H9 (cell line): ENCODE results near the gene INSC. TPM values are rescaled to one million over a fixed set of nuclear protein-coding genes. Genes with fewer than 3 reads are reported as not detected.

ENCODE experiments used
- DNase-seq: peaks from one replicate; pipeline ENCODE4 v3.0.0-alpha.2; 2017
- H2AFZ ChIP-seq: one replicate; pipeline ENCODE4 v1.6.1; 2013; ENCODE audit warnings: mild to moderate bottlenecking, low read length, control low read depth, moderate library complexity
- H2AK5ac ChIP-seq: 2 replicates; pipeline ENCODE4 v1.6.1; 2013; ENCODE audit warnings: low read length, control low read depth, mixed read lengths; ENCODE audit not compliant: insufficient read length
- H2BK120ac ChIP-seq: one replicate; pipeline ENCODE4 v1.6.1; 2013; ENCODE audit warnings: low read depth, mild to moderate bottlenecking, low read length, control low read depth, inconsistent platforms; ENCODE audit not compliant: poor library complexity, severe bottlenecking
- H2BK12ac ChIP-seq: 2 replicates; pipeline ENCODE4 v1.6.1; 2013; ENCODE audit warnings: low read length, control low read depth, mixed read lengths, low read depth; ENCODE audit not compliant: insufficient read length
- H2BK15ac ChIP-seq: 2 replicates; pipeline ENCODE4 v1.6.1; 2013; ENCODE audit warnings: low read depth, low read length, control low read depth
- H2BK20ac ChIP-seq: one replicate; pipeline ENCODE4 v1.6.1; 2013; ENCODE audit warnings: low read depth, mild to moderate bottlenecking, low read length, control low read depth, inconsistent platforms; ENCODE audit not compliant: poor library complexity, severe bottlenecking
- H2BK5ac ChIP-seq: 2 replicates; pipeline ENCODE4 v1.6.1; 2013; ENCODE audit warnings: low read length, control low read depth, mixed read lengths; ENCODE audit not compliant: insufficient read length
- H3K14ac ChIP-seq: 2 replicates; pipeline ENCODE4 v1.6.1; 2013; ENCODE audit warnings: low read length, control low read depth; ENCODE audit not compliant: insufficient read depth
- H3K18ac ChIP-seq: 2 replicates; pipeline ENCODE4 v1.6.1; 2013; ENCODE audit warnings: low read depth, mild to moderate bottlenecking, mixed read lengths, low read length, control low read depth; ENCODE audit not compliant: insufficient read length
- H3K23ac ChIP-seq: 2 replicates; pipeline ENCODE4 v1.6.1; 2013; ENCODE audit warnings: low read length, control low read depth, mixed read lengths, low read depth; ENCODE audit not compliant: insufficient read length
- H3K23me2 ChIP-seq: 2 replicates; pipeline ENCODE4 v1.6.1; 2013; ENCODE audit warnings: low read depth, mild to moderate bottlenecking, mixed read lengths, low read length, control low read depth; ENCODE audit not compliant: insufficient read length, poor library complexity, severe bottlenecking
- H3K27ac ChIP-seq: 2 replicates; pipeline ENCODE4 v1.5.1; 2013; ENCODE audit warnings: low read length, control low read depth, mixed read lengths, low read depth; ENCODE audit not compliant: insufficient read length
- H3K27me3 ChIP-seq: 2 replicates; pipeline ENCODE4 v1.6.1; 2013; ENCODE audit warnings: low read length, control low read depth, inconsistent platforms; ENCODE audit not compliant: insufficient read depth
- H3K4ac ChIP-seq: 2 replicates; pipeline ENCODE4 v1.6.1; 2013; ENCODE audit warnings: low read depth, mild to moderate bottlenecking, control low read depth, inconsistent platforms, low read length, moderate library complexity
- H3K4me1 ChIP-seq: 2 replicates; pipeline ENCODE4 v1.6.1; 2013; ENCODE audit warnings: low read length, control low read depth, inconsistent platforms; ENCODE audit not compliant: insufficient read depth
- H3K4me2 ChIP-seq: 2 replicates; pipeline ENCODE4 v1.6.1; 2013; ENCODE audit warnings: low read length, control low read depth, mixed read lengths; ENCODE audit not compliant: insufficient read length, insufficient read depth
- H3K56ac ChIP-seq: 2 replicates; pipeline ENCODE4 v1.6.1; 2013; ENCODE audit warnings: low read depth, mild to moderate bottlenecking, mixed read lengths, low read length, control low read depth; ENCODE audit not compliant: insufficient read length
- H3K79me1 ChIP-seq: 2 replicates; pipeline ENCODE4 v1.6.1; 2013; ENCODE audit warnings: low read depth, mild to moderate bottlenecking, moderate library complexity, low read length, control low read depth, inconsistent platforms; ENCODE audit not compliant: insufficient read depth, poor library complexity, severe bottlenecking
- H3K79me2 ChIP-seq: 2 replicates; pipeline ENCODE4 v1.6.1; 2013; ENCODE audit warnings: low read length, control low read depth, inconsistent platforms; ENCODE audit not compliant: insufficient read depth
- H3K9ac ChIP-seq: 2 replicates; pipeline ENCODE4 v1.6.1; 2013; ENCODE audit warnings: low read length, control low read depth, mixed read lengths; ENCODE audit not compliant: insufficient read length; ENCODE audit errors: extremely low read depth
- H3K9me3 ChIP-seq: one replicate; pipeline ENCODE4 v1.6.1; 2013; ENCODE audit warnings: low read depth, low read length, inconsistent platforms; ENCODE audit not compliant: control insufficient read depth
- H3T11ph ChIP-seq: one replicate; pipeline ENCODE4 v1.6.1; 2013; ENCODE audit warnings: mild to moderate bottlenecking, low read length, control low read depth, inconsistent platforms
- H4K20me1 ChIP-seq: one replicate; pipeline ENCODE4 v1.6.1; 2013; ENCODE audit not compliant: control insufficient read depth, insufficient read length, insufficient read depth
- H4K5ac ChIP-seq: 2 replicates; pipeline ENCODE4 v1.6.1; 2013; ENCODE audit warnings: low read depth, mild to moderate bottlenecking, mixed read lengths, low read length, control low read depth; ENCODE audit not compliant: insufficient read length
- H4K8ac ChIP-seq: replicated peaks from 2 replicates; pipeline ENCODE4 v1.6.1; 2013; ENCODE audit warnings: low read length, control low read depth, mixed read lengths, low read depth; ENCODE audit not compliant: insufficient read length
- H4K91ac ChIP-seq: 2 replicates; pipeline ENCODE4 v1.6.1; 2013; ENCODE audit warnings: low read depth, mild to moderate bottlenecking, moderate library complexity, mixed read lengths, low read length, control low read depth; ENCODE audit not compliant: insufficient read length
- H3K27ac Mint-ChIP-seq, 3 experiments: 2 replicates in 2 of 3; 3 replicates in 1 of 3; pipeline ENCODE4 v1.8.0; 2020 to 2021; ENCODE audit warnings: mixed read lengths in 3 of 3, mild to moderate bottlenecking in 1 of 3, moderate library complexity in 1 of 3
- H3K27me3 Mint-ChIP-seq: 2 replicates; pipeline ENCODE4 v1.8.0; 2021; ENCODE audit warnings: low read depth, mild to moderate bottlenecking, moderate library complexity, mixed read lengths
- H3K36me3 Mint-ChIP-seq, 3 experiments: 2 replicates in 2 of 3; 3 replicates in 1 of 3; pipeline ENCODE4 v1.8.0; 2020 to 2021; ENCODE audit warnings: low read depth in 3 of 3, mixed read lengths in 3 of 3; ENCODE audit not compliant: insufficient read depth in 1 of 3
- H3K4me1 Mint-ChIP-seq, 2 experiments: 2 replicates each; pipeline ENCODE4 v1.8.0; 2020; ENCODE audit warnings: mixed read lengths in 2 of 2
- H3K4me3 Mint-ChIP-seq, 2 experiments: 2 replicates in 1 of 2; 3 replicates in 1 of 2; pipeline ENCODE4 v1.8.0; 2020 to 2021; ENCODE audit warnings: mild to moderate bottlenecking in 2 of 2, mixed read lengths in 2 of 2, moderate library complexity in 1 of 2
- H3K9me3 Mint-ChIP-seq, 2 experiments: 2 replicates in 1 of 2; 3 replicates in 1 of 2; pipeline ENCODE4 v1.8.0; 2020; ENCODE audit warnings: mild to moderate bottlenecking in 2 of 2, mixed read lengths in 2 of 2, moderate library complexity in 1 of 2
- WGBS: extraction: QIAGEN DNeasy Blood & Tissue Kit; methylation state at CpG from one replicate; pipeline ENCODE4 v1.1.7; 2013; ENCODE audit warnings: missing lambda C conversion rate, low lambda C conversion rate, mixed read lengths; ENCODE audit not compliant: insufficient read length; ENCODE audit errors: extremely low coverage; 5-methylcytosine and 5-hydroxymethylcytosine counted together
- total RNA-seq: library from RNA; stranded (reverse); gene quantifications from 2 replicates; pipeline ENCODE4 v1.2.1, GENCODE V29; 2021
- TF ChIP-seq, protein P1 (sequence below): fragments of 200-600 bp; sonication (generic); conservative IDR thresholded peaks from 3 replicates; pipeline ENCODE4 v1.8.0; 2021; ENCODE audit warnings: antibody characterized with exemption, mild to moderate bottlenecking

INSC gene
- total RNA-seq, 1 experiment from 2014 or later: not detected

DNA sequence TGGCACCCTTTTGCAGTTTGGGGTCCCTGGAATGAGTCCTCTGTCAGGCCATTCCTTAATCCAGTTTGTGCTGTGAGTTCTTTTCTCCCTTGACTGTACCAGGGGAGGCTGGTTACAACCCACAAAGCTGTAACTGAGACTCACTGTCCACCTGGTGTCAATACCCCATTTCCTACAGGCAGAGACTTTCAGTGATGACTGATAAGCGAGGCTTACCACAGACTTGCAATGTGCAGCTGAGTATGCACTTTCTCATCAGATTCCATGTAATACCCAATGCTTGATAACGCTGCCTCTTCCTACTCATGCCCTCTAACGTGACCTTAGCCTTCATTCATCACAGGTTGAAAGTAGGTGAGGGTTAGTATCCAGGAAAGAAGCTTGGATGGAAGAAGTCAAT, 120.1 kb downstream of the INSC start:
- Mint-ChIP-seq H3K36me3 (no peaks in the 10 kb centered on the region; a peak in 1 of 7 replicates), H3K9me3 (no peaks in the 10 kb centered on the region), H3K4me1 (peaks cover 0 to 16% of the 10 kb centered on the region in 2 experiments; a peak in 3 of 4 replicates), H3K27ac (no peak overlapping the region), H3K27me3 (0 out of 2 replicates have a peak, but pooled peaks cover 2% of the 10 kb centered on the region), H3K4me3 (no peak overlapping the region)
- no CpG with 5 or more reads among the region's 3 CpGs for WGBS
- TF ChIP-seq, protein P1, sequence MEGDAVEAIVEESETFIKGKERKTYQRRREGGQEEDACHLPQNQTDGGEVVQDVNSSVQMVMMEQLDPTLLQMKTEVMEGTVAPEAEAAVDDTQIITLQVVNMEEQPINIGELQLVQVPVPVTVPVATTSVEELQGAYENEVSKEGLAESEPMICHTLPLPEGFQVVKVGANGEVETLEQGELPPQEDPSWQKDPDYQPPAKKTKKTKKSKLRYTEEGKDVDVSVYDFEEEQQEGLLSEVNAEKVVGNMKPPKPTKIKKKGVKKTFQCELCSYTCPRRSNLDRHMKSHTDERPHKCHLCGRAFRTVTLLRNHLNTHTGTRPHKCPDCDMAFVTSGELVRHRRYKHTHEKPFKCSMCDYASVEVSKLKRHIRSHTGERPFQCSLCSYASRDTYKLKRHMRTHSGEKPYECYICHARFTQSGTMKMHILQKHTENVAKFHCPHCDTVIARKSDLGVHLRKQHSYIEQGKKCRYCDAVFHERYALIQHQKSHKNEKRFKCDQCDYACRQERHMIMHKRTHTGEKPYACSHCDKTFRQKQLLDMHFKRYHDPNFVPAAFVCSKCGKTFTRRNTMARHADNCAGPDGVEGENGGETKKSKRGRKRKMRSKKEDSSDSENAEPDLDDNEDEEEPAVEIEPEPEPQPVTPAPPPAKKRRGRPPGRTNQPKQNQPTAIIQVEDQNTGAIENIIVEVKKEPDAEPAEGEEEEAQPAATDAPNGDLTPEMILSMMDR: no peak
- Histone ChIP-seq H2BK120ac (no peak overlapping the region), H2BK15ac (no peak overlapping the region), H3K9me3 (no peaks in the 10 kb centered on the region), H3K23me2 (no peaks in the 10 kb centered on the region), H3K27me3 (no peaks in the 10 kb centered on the region), H4K20me1 (no peaks in the 10 kb centered on the region), H3K4me1 (no peaks in the 10 kb centered on the region; the same call in 1 of the 2 replicates), H3K23ac (no peak overlapping the region), H4K8ac (no peak overlapping the region), H2BK5ac (no peak overlapping the region), H3K56ac (no peak overlapping the region), H4K91ac (no peak overlapping the region), H4K5ac (no peak overlapping the region), H3T11ph (no peak overlapping the region), H3K9ac (no peak overlapping the region), H2AK5ac (no peak overlapping the region), H3K4ac (no peak overlapping the region), H3K14ac (no peak overlapping the region), H2BK12ac (no peak overlapping the region), H2BK20ac (no peak overlapping the region), H3K18ac (no peak overlapping the region), H2AFZ (no peak overlapping the region), H3K4me2 (no peak overlapping the region), H3K79me2 (no peaks in the 10 kb centered on the region; the same call in 1 of the 2 replicates), H3K79me1 (no peaks in the 10 kb centered on the region), H3K27ac (no peak overlapping the region)
- DNase-seq: no peak
